ENCODE measurements around the gene CORO2B. TPM values are rescaled to one million over a fixed set of nuclear protein-coding genes. Genes with fewer than 3 reads are reported as not detected.

The CORO2B gene
- total and polyA plus RNA-seq, 10 donors = 0.93 to 8.8 (median 3.6) TPM

DNA sequence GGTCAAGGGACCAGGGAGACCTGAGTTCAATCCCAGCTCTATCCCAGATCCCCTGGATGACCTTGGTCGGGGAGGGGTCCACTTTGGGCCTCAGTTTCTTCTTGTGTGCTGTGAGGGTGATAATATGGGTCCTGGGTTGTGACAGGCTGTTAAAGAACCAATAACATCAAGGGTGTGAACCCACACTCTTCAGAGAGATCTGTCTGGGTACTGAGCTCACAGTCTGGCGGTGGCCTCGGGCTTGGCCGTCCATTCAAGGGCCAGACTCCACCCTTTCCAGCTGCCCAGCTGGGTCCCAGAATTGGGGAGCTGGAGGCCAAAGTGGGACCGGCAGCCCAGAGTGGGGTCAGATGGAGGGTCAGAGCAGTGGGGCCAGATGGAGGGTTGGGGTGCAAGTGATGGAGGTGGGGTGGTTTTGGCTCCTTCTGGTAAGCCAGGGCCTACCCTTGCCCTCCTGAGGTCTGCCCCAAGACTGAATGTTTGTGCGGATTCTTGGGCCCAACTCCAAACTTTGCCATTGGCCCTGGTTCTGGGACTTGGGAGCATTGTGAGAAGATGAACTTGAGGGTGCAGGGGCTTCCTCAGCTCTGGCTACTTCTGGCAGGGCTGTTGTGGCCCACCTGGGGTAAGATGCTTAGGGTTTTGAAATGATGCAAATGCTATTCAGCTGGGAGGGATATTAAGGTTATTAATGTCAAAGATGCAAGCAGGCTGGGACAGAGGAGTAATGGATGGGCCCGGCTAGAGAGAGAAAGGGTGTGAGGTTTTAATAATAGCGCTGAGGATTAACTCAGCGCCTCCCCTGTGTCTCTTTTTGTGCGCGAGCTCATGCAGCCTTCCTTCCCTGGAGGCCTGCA lies 1.5 kb downstream of the CORO2B start:
- TF ChIP-seq POLR2AphosphoS5 (IDR thresholded peaks at IDR 0.05) (no peak), POLR2A (IDR thresholded peaks at IDR 0.05) (no peak)
- TF ChIP-seq, protein P1, sequence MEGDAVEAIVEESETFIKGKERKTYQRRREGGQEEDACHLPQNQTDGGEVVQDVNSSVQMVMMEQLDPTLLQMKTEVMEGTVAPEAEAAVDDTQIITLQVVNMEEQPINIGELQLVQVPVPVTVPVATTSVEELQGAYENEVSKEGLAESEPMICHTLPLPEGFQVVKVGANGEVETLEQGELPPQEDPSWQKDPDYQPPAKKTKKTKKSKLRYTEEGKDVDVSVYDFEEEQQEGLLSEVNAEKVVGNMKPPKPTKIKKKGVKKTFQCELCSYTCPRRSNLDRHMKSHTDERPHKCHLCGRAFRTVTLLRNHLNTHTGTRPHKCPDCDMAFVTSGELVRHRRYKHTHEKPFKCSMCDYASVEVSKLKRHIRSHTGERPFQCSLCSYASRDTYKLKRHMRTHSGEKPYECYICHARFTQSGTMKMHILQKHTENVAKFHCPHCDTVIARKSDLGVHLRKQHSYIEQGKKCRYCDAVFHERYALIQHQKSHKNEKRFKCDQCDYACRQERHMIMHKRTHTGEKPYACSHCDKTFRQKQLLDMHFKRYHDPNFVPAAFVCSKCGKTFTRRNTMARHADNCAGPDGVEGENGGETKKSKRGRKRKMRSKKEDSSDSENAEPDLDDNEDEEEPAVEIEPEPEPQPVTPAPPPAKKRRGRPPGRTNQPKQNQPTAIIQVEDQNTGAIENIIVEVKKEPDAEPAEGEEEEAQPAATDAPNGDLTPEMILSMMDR (IDR thresholded peaks at IDR 0.05 in 8 of 11, conservative IDR thresholded peaks at IDR 0.05 in 3 of 11) = no peak
- intact Hi-C loops (cut with DNase I; ENCODE audit: low total_unique reads) = no loop called here
- no peaks in the 10 kb centered on the region for H3K9me3 ChIP-seq
- peaks cover 0 to 59% (median 34%) of the 10 kb centered on the region in 7 donors for H3K27me3 ChIP-seq (replicated peaks in 1 of 7)
- H3K36me3 ChIP-seq = no peaks in the 10 kb centered on the region
- H3K27ac ChIP-seq = peak overlapping the region in 2 of 8 donors; percentile 78 to 80
- peaks cover 4 to 56% (median 32%) of the 10 kb centered on the region in 6 donors for H3K4me1 ChIP-seq
- 74 to 86% (median 83%) methylated on average over 11 of the region's 11 CpGs for WGBS, 5 donors
- DNase-seq = peak; percentile 71
- H3K4me3 ChIP-seq = peak overlapping the region in 3 of 8 donors; percentile 52 to 81 (median 69)

DNA sequence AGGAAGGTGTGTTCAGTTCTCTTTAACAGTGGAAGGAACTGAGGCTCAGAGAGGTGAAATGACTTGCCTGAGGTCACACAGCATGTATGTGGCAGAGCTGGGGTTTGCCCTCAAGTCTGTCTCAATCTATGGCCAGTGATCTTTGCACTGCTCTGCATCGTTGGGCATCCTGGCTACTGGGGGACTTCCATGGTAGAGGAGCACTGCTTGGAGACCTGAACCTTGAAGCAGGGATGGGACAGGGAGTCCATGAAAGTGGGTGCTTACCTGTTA lies 2.0 kb downstream of the CORO2B start:
- 75 to 88% (median 83%) methylated on average over 1 of the region's 1 CpG for WGBS, 5 donors
- no peak for DNase-seq
- Histone ChIP-seq H3K4me1 (peaks cover 4 to 56% (median 32%) of the 10 kb centered on the region in 6 donors), H3K27me3 (replicated peaks in 1 of 7) (peaks cover 0 to 55% (median 34%) of the 10 kb centered on the region in 7 donors), H3K36me3 (no peaks in the 10 kb centered on the region), H3K9me3 (no peaks in the 10 kb centered on the region), H3K27ac (no peak overlapping the region), H3K4me3 (no peak overlapping the region)
- intact Hi-C loops (cut with DNase I; ENCODE audit: low total_unique reads) = no loop called here
- no peak for TF ChIP-seq POLR2A (IDR thresholded peaks at IDR 0.05)
- TF ChIP-seq, protein P1 (IDR thresholded peaks at IDR 0.05 in 8 of 11, conservative IDR thresholded peaks at IDR 0.05 in 3 of 11) = no peak
- no peak for TF ChIP-seq POLR2AphosphoS5 (IDR thresholded peaks at IDR 0.05)

DNA sequence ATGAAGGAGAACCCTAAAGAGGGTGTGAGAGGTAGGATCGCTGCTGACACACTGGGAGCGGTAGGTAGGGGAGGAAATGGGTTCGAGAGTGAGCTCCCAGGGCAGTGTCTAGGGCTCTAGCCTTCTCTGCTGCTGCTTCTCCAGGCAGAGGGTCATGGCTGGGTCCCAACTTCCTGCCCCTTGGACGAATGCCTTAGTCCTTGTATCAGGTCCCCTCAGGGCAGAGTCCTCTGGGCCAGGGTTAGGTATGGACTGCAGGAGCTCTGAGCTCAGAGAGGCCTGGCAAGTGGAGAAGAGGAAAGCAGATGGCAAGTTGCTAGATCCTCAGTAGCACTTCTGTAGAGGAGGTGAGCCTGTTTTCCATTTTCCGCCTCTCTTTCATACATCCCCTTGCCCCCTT lies 2.9 kb downstream of the CORO2B start:
- Histone ChIP-seq H3K27ac (peak overlapping the region in 1 of 8 donors; percentile 21), H3K4me1 (peaks cover 4 to 60% (median 32%) of the 10 kb centered on the region in 6 donors), H3K4me3 (no peak overlapping the region), H3K27me3 (replicated peaks in 1 of 7) (peaks cover 0 to 46% (median 28%) of the 10 kb centered on the region in 7 donors), H3K36me3 (no peaks in the 10 kb centered on the region), H3K9me3 (no peaks in the 10 kb centered on the region)
- intact Hi-C loops (cut with DNase I; ENCODE audit: low total_unique reads) = no loop called here
- DNase-seq = peak; percentile 27
- TF ChIP-seq, protein P1 (IDR thresholded peaks at IDR 0.05 in 8 of 11, conservative IDR thresholded peaks at IDR 0.05 in 3 of 11) = no peak
- TF ChIP-seq POLR2AphosphoS5 (IDR thresholded peaks at IDR 0.05) (no peak), POLR2A (IDR thresholded peaks at IDR 0.05) (no peak)
- 70 to 78% (median 72%) methylated on average over 5 of the region's 5 CpGs for WGBS, 5 donors

DNA sequence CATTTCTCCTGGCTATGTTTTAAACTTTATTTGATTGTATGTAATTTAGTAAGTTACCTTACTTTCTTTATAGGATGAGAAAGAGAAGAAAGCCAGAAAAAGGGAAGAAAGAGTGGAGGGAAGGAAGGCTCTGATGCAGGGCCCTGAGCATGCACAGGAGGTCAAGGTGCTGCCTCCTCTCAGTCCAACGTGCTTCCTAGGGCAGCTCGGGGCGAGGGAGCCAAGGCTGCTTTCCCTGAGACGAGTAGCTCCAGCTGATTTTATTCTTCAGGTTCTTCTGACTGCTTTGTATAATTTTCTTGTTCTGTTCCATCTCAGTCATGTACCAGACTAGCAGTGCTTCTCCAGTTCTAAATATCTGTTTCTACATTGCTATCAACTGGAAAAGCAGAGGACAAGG lies 3.4 kb downstream of the CORO2B start:
- H3K27ac ChIP-seq = peak overlapping the region in 1 of 8 donors; percentile 21
- H3K36me3 ChIP-seq = no peaks in the 10 kb centered on the region
- H3K9me3 ChIP-seq = no peaks in the 10 kb centered on the region
- peak; percentile 16 for DNase-seq
- TF ChIP-seq, protein P1 (IDR thresholded peaks at IDR 0.05 in 8 of 11, conservative IDR thresholded peaks at IDR 0.05 in 3 of 11) = no peak
- TF ChIP-seq POLR2AphosphoS5 (IDR thresholded peaks at IDR 0.05) = no peak
- no peak for TF ChIP-seq POLR2A (IDR thresholded peaks at IDR 0.05)
- intact Hi-C loops (cut with DNase I; ENCODE audit: low total_unique reads) = no loop called here
- peaks cover 4 to 57% (median 30%) of the 10 kb centered on the region in 6 donors for H3K4me1 ChIP-seq
- 55 to 69% (median 68%) methylated on average over 4 of the region's 4 CpGs for WGBS, 5 donors
- H3K4me3 ChIP-seq = no peak overlapping the region
- H3K27me3 ChIP-seq (replicated peaks in 1 of 7) = peaks cover 0 to 41% (median 23%) of the 10 kb centered on the region in 7 donors
